Measurements from ENCODE around the gene COMTD1. TPM values are rescaled to one million over a fixed set of nuclear protein-coding genes. Genes with fewer than 3 reads are reported as not detected.

COMTD1 gene
- total and polyA plus RNA-seq, 2 of the 13 experiments (the other 11 are each of a cell fraction or from before 2014, with no cell fraction given) = 11.8 to 18.4 TPM

- TF ChIP-seq RNF219 (CRISPR knock-in tag; IDR thresholded peaks at IDR 0.05) = no peak
- no peak; the same call in 1 of the 2 replicates for TF ChIP-seq FOXC1 (CRISPR knock-in tag; IDR thresholded peaks at IDR 0.05; ENCODE audit: borderline replicate concordance)
- TF ChIP-seq TIGD3 (CRISPR knock-in tag; IDR thresholded peaks at IDR 0.05; ENCODE audit: borderline replicate concordance) = no peak; the same call in 1 of the 2 replicates
- TF ChIP-seq HOXA7 (CRISPR knock-in tag; IDR thresholded peaks at IDR 0.05) = no peak
- no peak for TF ChIP-seq ZSCAN12 (CRISPR knock-in tag; IDR thresholded peaks at IDR 0.05)
- TF ChIP-seq FUBP1 (CRISPR knock-in tag; IDR thresholded peaks at IDR 0.05; ENCODE audit: borderline replicate concordance) = no peak
- TF ChIP-seq ZNF589 (CRISPR knock-in tag; conservative IDR thresholded peaks at IDR 0.05) = no peak
- TF ChIP-seq ZNF44 (CRISPR knock-in tag; IDR thresholded peaks at IDR 0.05) = no peak
- 0 out of 2 replicates have a peak, but pooled peaks have one; percentile 1 for TF ChIP-seq NFAT5 (CRISPR knock-in tag; IDR thresholded peaks at IDR 0.05)
- TF ChIP-seq AGO2 (optimal IDR thresholded peaks at IDR 0.05; ENCODE audit: low read depth, low read length) = peak; percentile 16
- TF ChIP-seq ATM (IDR thresholded peaks at IDR 0.05; ENCODE audit: borderline replicate concordance) = no peak
- TF ChIP-seq REST (IDR thresholded peaks at IDR 0.05; ENCODE audit: borderline replicate concordance in 1 of 2, low read depth in 1 of 2, low read length in 2 of 2) = no peak
These were observed at the start of gene COMTD1 (continued) for GRCh38 chr10:75235375-75236177.
